Mesenchymal stem cell (in vitro differentiated cells and primary cell): Measurements from ENCODE around the gene SLFN5.
"Not testable (repeated sequence)": the region's sequence is repeated elsewhere in the genome, so short reads cannot be mapped to it uniquely, and the experiment has no call there.

Source experiments
- DNase-seq: peaks from one replicate; pipeline ENCODE4 v3.0.0-alpha.2; 2013
- H2AFZ ChIP-seq: one replicate; pipeline ENCODE4 v1.6.1; 2013; ENCODE audit warnings: low read depth, mild to moderate bottlenecking, control low read depth, inconsistent platforms, low read length, moderate library complexity
- H2AK5ac ChIP-seq: 2 replicates; pipeline ENCODE4 v1.6.1; 2013; ENCODE audit warnings: low read length, moderate library complexity, mild to moderate bottlenecking, inconsistent platforms; ENCODE audit not compliant: severe bottlenecking
- H2BK120ac ChIP-seq: one replicate; pipeline ENCODE4 v1.6.1; 2013; ENCODE audit warnings: low read depth, mild to moderate bottlenecking, inconsistent platforms, low read length, moderate library complexity
- H2BK12ac ChIP-seq, 2 experiments: one replicate each; pipeline ENCODE4 v1.6.1; 2013; ENCODE audit warnings: inconsistent platforms in 2 of 2, low read length in 2 of 2, mild to moderate bottlenecking in 2 of 2, moderate library complexity in 2 of 2, control low read depth in 1 of 2
- H2BK15ac ChIP-seq: one replicate; pipeline ENCODE4 v1.6.1; 2013; ENCODE audit warnings: mild to moderate bottlenecking, low read depth, inconsistent platforms; ENCODE audit not compliant: poor library complexity, severe bottlenecking
- H2BK5ac ChIP-seq: 2 replicates; pipeline ENCODE4 v1.6.1; 2013; ENCODE audit warnings: low read depth, mild to moderate bottlenecking, low read length, control low read depth, inconsistent platforms; ENCODE audit not compliant: poor library complexity, severe bottlenecking
- H3K14ac ChIP-seq, 2 experiments: one replicate each; pipeline ENCODE4 v1.6.1; 2013; ENCODE audit warnings: inconsistent platforms in 2 of 2, low read length in 2 of 2, control low read depth in 1 of 2, mild to moderate bottlenecking in 1 of 2, moderate library complexity in 1 of 2
- H3K18ac ChIP-seq, 2 experiments: one replicate each; pipeline ENCODE4 v1.6.1; 2013; ENCODE audit warnings: inconsistent platforms in 2 of 2, low read length in 2 of 2, control low read depth in 1 of 2, low read depth in 1 of 2, mild to moderate bottlenecking in 1 of 2
- H3K23ac ChIP-seq, 2 experiments: one replicate each; pipeline ENCODE4 v1.6.1; 2013; ENCODE audit warnings: inconsistent platforms in 2 of 2, low read length in 2 of 2, mild to moderate bottlenecking in 2 of 2, moderate library complexity in 2 of 2, control low read depth in 1 of 2
- H3K27ac ChIP-seq: 2 replicates; pipeline ENCODE4 v1.5.1; 2013; ENCODE audit warnings: mild to moderate bottlenecking, moderate library complexity, low read length, control low read depth, inconsistent platforms; ENCODE audit not compliant: poor library complexity, severe bottlenecking
- H3K27me3 ChIP-seq, 2 experiments: 2 replicates each; pipeline versions ENCODE4 v1.6.1 to v1.7.0; 2013; ENCODE audit warnings: low read length in 2 of 2, mild to moderate bottlenecking in 2 of 2, moderate library complexity in 2 of 2, control low read depth in 1 of 2, inconsistent platforms in 1 of 2; ENCODE audit not compliant: control insufficient read depth in 1 of 2, insufficient read depth in 1 of 2
- H3K36me3 ChIP-seq, 2 experiments: 2 replicates each; pipeline versions ENCODE4 v1.6.1 to v1.7.0; 2013; ENCODE audit warnings: low read length in 2 of 2, control low read depth in 1 of 2, inconsistent platforms in 1 of 2, low read depth in 1 of 2, mild to moderate bottlenecking in 1 of 2; ENCODE audit not compliant: insufficient read depth in 2 of 2, control insufficient read depth in 1 of 2
- H3K4ac ChIP-seq, 2 experiments: one replicate each; pipeline ENCODE4 v1.6.1; 2013; ENCODE audit warnings: inconsistent platforms in 2 of 2, low read length in 2 of 2, mild to moderate bottlenecking in 2 of 2, moderate library complexity in 2 of 2, control low read depth in 1 of 2, low read depth in 1 of 2
- H3K4me1 ChIP-seq: 2 replicates; pipeline ENCODE4 v1.6.1; 2013; ENCODE audit warnings: low read depth, low read length, control low read depth; ENCODE audit not compliant: control insufficient read depth, insufficient read depth
- H3K4me2 ChIP-seq: 2 replicates; pipeline ENCODE4 v1.6.1; 2013; ENCODE audit warnings: low read length, mild to moderate bottlenecking, inconsistent platforms; ENCODE audit not compliant: poor library complexity, severe bottlenecking
- H3K4me3 ChIP-seq, 2 experiments: 2 replicates each; pipeline versions ENCODE4 v1.5.1 to v1.7.0; 2013; ENCODE audit warnings: low read length in 2 of 2, mild to moderate bottlenecking in 2 of 2, control low read depth in 1 of 2, low read depth in 1 of 2; ENCODE audit not compliant: insufficient read depth in 1 of 2
- H3K79me1 ChIP-seq: replicated peaks from 2 replicates; pipeline ENCODE4 v1.6.1; 2013; ENCODE audit warnings: mild to moderate bottlenecking, control low read depth, low read length, inconsistent platforms; ENCODE audit not compliant: poor library complexity, severe bottlenecking
- H3K9ac ChIP-seq: 2 replicates; pipeline ENCODE4 v1.7.0; 2013; ENCODE audit warnings: mild to moderate bottlenecking, low read length, moderate library complexity
- H3K9me3 ChIP-seq: 2 replicates; pipeline ENCODE4 v1.7.0; 2013; ENCODE audit warnings: mild to moderate bottlenecking, low read length; ENCODE audit not compliant: control insufficient read depth
- H4K8ac ChIP-seq: one replicate; pipeline ENCODE4 v1.6.1; 2013; ENCODE audit warnings: inconsistent platforms, mild to moderate bottlenecking, low read length, moderate library complexity
- H4K91ac ChIP-seq: one replicate; pipeline ENCODE4 v1.6.1; 2013; ENCODE audit warnings: mild to moderate bottlenecking, low read length, inconsistent platforms
- WGBS: methylation state at CpG from one replicate; pipeline ENCODE4 v1.1.7; 2013; ENCODE audit warnings: mixed read lengths; 5-methylcytosine and 5-hydroxymethylcytosine counted together

Gene SLFN5

GRCh38 chr17:35298639-35299038 is 55.8 kb downstream of the SLFN5 start:
- Histone ChIP-seq H3K27me3 (no peaks in the 10 kb centered on the region), H2BK120ac (no peak overlapping the region), H2BK12ac (no peak overlapping the region), H2AFZ (no peak overlapping the region), H3K23ac (no peak overlapping the region), H2BK5ac (no peak overlapping the region), H3K4me3 (no peak overlapping the region), H4K91ac (no peak overlapping the region), H3K79me1 (no peaks in the 10 kb centered on the region), H4K8ac (no peak overlapping the region), H3K18ac (no peak overlapping the region), H3K4me2 (no peak overlapping the region), H2BK15ac (no peak overlapping the region), H3K36me3 (no peaks in the 10 kb centered on the region), H3K14ac (no peak overlapping the region), H3K9ac (no peak overlapping the region), H2AK5ac (no peak overlapping the region), H3K27ac (no peak overlapping the region), H3K4me1 (no peaks in the 10 kb centered on the region), H3K9me3 (peaks cover under 1% of the 10 kb centered on the region), H3K4ac (no peak overlapping the region)
- no peak for DNase-seq

DNA sequence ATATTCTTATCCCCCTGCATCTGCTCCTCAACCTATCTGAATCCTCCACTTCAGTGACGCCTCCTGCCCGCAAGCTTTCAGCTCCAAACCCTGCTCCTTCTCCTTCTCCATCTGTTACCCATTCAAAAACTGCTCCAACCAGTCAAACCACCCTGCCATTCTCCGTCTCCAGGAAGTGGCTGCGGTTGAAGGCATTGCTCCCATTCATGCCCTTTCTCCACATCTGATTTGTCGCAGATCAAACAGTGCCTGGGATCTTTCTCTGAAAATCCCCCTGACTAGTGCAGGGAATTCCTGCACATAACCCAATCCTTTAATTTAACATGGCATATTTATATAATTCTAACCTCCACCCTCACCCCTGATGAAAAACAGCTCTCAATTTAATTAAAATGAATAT is 56.3 kb downstream of the SLFN5 start:
- H2BK12ac ChIP-seq: no peak overlapping the region
- H2BK120ac ChIP-seq: no peak overlapping the region
- H2BK15ac ChIP-seq: no peak overlapping the region
- H3K18ac ChIP-seq: no peak overlapping the region
- no peak overlapping the region for H2BK5ac ChIP-seq
- no peak overlapping the region for H4K91ac ChIP-seq
- no peak overlapping the region for H4K8ac ChIP-seq
- 77% methylated on average over 5 of the region's 5 CpGs for whole genome bisulfite sequencing
- H3K27ac ChIP-seq: no peak overlapping the region
- H3K4ac ChIP-seq: no peak overlapping the region
- H3K79me1 ChIP-seq: no peaks in the 10 kb centered on the region
- no peak for DNase-seq
- no peak overlapping the region for H2AFZ ChIP-seq
- H3K9ac ChIP-seq: no peak overlapping the region
- no peak overlapping the region for H2AK5ac ChIP-seq
- H3K27me3 ChIP-seq: no peaks in the 10 kb centered on the region
- H3K4me1 ChIP-seq: no peaks in the 10 kb centered on the region
- H3K9me3 ChIP-seq: peaks cover 6% of the 10 kb centered on the region
- H3K4me3 ChIP-seq: no peak overlapping the region
- no peak overlapping the region for H3K23ac ChIP-seq
- no peaks in the 10 kb centered on the region for H3K36me3 ChIP-seq
- no peak overlapping the region for H3K14ac ChIP-seq
- no peak overlapping the region for H3K4me2 ChIP-seq

DNA sequence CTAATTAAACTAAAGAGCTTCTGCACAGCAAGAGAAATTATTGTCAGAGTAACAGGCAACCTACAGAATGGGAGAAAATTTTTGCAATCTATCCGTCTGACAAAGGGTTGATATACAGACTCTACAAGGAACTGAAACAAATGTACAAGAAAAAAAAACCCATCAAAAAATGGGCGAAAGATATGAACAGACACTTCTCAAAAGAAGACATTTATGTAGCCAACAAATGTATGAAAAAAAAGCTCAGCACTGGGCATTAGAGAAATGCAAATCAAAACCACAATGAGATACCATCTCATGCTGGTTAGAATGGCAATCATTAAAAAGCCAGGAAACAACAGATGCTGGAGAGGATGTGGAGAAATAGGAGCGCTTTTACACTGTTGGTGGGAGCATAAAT is 66.5 kb downstream of the SLFN5 start:
- not testable (repeated sequence) for H3K23ac ChIP-seq, H3K27ac ChIP-seq, H3K9ac ChIP-seq, H3K14ac ChIP-seq, H3K4me1 ChIP-seq, H2AK5ac ChIP-seq, H2BK120ac ChIP-seq, H3K9me3 ChIP-seq, H3K4me2 ChIP-seq, DNase-seq, H3K36me3 ChIP-seq, H2AFZ ChIP-seq, H3K79me1 ChIP-seq, H4K8ac ChIP-seq, H4K91ac ChIP-seq, H2BK15ac ChIP-seq, H2BK12ac ChIP-seq, H2BK5ac ChIP-seq, H3K18ac ChIP-seq, H3K4me3 ChIP-seq, H3K4ac ChIP-seq
- H3K27me3 ChIP-seq: peaks cover 0 to 16% of the 10 kb centered on the region in 2 experiments
- 70% methylated on average over 2 of the region's 3 CpGs for WGBS

DNA sequence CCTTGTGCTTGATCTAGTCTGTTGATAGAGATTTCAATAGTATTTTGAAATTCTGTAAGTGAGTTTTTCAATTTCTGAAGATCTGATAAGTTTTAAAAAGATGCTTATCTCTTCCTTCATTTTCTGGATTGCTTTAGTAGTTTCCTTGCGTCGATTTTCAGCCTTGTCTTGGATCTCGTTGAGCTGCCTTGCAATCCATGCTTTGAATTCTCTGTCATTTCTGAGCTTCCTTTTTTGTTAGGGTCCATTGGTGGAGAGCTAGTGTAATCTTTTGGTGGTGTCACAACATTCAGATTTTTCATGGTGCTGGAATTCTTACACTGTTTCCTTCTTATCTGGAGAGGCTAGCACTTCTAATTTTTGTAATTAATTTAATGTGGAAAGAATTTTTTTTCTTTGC is 69.5 kb downstream of the SLFN5 start:
- H3K23ac ChIP-seq: no peak overlapping the region
- no peak overlapping the region for H3K27ac ChIP-seq
- peaks cover 0 to 25% of the 10 kb centered on the region in 2 experiments for H3K27me3 ChIP-seq
- no peak overlapping the region for H2BK12ac ChIP-seq
- no peak overlapping the region for H3K4me2 ChIP-seq
- H3K14ac ChIP-seq: no peak overlapping the region
- no peak overlapping the region for H3K9ac ChIP-seq
- H3K4ac ChIP-seq: no peak overlapping the region
- H3K79me1 ChIP-seq: no peaks in the 10 kb centered on the region
- H2AFZ ChIP-seq: no peak overlapping the region
- H4K91ac ChIP-seq: no peak overlapping the region
- no peak overlapping the region for H3K4me3 ChIP-seq
- 76% methylated on average over 3 of the region's 3 CpGs for WGBS
- H3K18ac ChIP-seq: no peak overlapping the region
- peaks cover 3% of the 10 kb centered on the region for H3K9me3 ChIP-seq
- H2AK5ac ChIP-seq: no peak overlapping the region
- peaks cover 4% of the 10 kb centered on the region for H3K4me1 ChIP-seq
- no peak overlapping the region for H2BK15ac ChIP-seq
- H3K36me3 ChIP-seq: no peaks in the 10 kb centered on the region
- H2BK120ac ChIP-seq: no peak overlapping the region
- no peak overlapping the region for H4K8ac ChIP-seq
- DNase-seq: no peak
- H2BK5ac ChIP-seq: no peak overlapping the region
